ENCODE results near the gene PACS1. TPM values are rescaled to one million over a fixed set of nuclear protein-coding genes. Genes with fewer than 3 reads are reported as not detected.

Gene PACS1
- total RNA-seq, 5 donors from 2014 or later (not counting 1 experiment from before 2014, with no cell fraction given): 222 to 268 (median 236) TPM

DNA sequence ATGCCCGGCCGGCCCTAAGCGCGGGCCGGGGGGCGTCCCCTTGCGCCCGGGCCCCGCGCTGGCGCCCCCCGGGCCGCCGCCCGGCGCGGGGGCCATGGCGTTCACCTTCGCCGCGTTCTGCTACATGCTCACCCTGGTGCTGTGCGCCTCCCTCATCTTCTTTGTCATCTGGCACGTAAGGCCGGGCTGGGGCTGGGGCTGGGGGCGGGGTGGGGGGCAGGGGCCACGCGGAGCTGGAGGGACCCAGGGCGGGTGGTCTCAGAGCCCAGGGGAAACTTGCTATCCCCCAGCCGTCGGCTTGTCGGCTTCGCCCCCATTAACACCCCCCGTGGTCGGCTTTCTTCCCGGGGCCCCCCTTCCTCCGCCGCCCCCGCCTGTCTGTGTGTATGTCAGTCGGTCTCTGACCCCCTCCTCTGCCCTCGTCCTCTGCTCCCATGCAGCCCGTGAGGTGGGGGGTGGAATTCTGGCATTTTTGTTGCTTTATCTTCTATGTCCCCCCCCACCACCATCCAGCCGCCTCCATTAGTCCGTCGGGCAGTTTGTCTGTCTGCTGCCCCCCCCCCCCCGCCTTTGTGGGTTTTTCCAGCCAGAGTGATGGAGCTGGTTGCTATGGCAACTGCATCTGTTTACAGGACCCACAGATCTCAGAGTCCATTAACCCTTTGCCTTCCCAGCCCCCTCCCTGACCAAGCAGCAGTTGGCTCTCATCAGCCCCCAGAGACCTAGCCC, 208.5 kb downstream of the PACS1 start:
- peaks cover 2 to 56% of the 10 kb centered on the region in 2 experiments for H3K4me1 ChIP-seq (ENCODE audit: control insufficient read depth in 1 of 2, extremely low read depth in 1 of 2, insufficient read depth in 2 of 2, low read length in 2 of 2)
- H3K27me3 Mint-ChIP-seq: no peaks in the 10 kb centered on the region
- ChIA-PET CTCF (no interaction called here), POLR2A (no interaction called here)
- DNase-seq (peak in 4 of 35 experiments; percentile 25 to 67 (median 28)), ATAC-seq (replicated peaks in 1 of 4) (peak in 2 of 4 experiments; percentile 1 to 3)
- H3K27ac Mint-ChIP-seq: no peak overlapping the region
- no peaks in the 10 kb centered on the region for H3K9me3 Mint-ChIP-seq
- H3K27ac ChIP-seq (ENCODE audit: low read length): no peak overlapping the region
- H3K36me3 Mint-ChIP-seq: peaks cover 18% of the 10 kb centered on the region
- peak overlapping the region in 1 of 3 donors; percentile 73 for H3K4me3 Mint-ChIP-seq
- WGBS (ENCODE audit: insufficient coverage): 0% methylated on average over 14 of the region's 45 CpGs
- peaks cover 0 to 12% of the 10 kb centered on the region in 2 experiments for H3K27me3 ChIP-seq (replicated peaks in 1 of 2; ENCODE audit: control insufficient read depth in 2 of 2, extremely low read depth in 1 of 2, insufficient read depth in 2 of 2, low read length in 1 of 2)
- no peaks in the 10 kb centered on the region for H3K9me3 ChIP-seq
- H3K36me3 ChIP-seq (ENCODE audit: control insufficient read depth in 2 of 2, extremely low read depth in 1 of 2, insufficient read depth in 1 of 2, low read length in 1 of 2): peaks cover 12 to 21% of the 10 kb centered on the region in 2 donors
- H3K4me1 Mint-ChIP-seq: peaks cover 38 to 46% (median 45%) of the 10 kb centered on the region in 3 donors
- H3K4me3 ChIP-seq (ENCODE audit: control insufficient read depth in 1 of 2, extremely low read depth in 1 of 2, low read length in 1 of 2): no peak overlapping the region

GRCh38 chr11:66279092-66279734, 209.1 kb downstream of the PACS1 start:
- Histone ChIP-seq H3K27ac (ENCODE audit: low read length) (no peak overlapping the region), H3K4me3 (ENCODE audit: control insufficient read depth in 1 of 2, extremely low read depth in 1 of 2, low read length in 1 of 2) (no peak overlapping the region), H3K9me3 (no peaks in the 10 kb centered on the region), H3K36me3 (ENCODE audit: control insufficient read depth in 2 of 2, extremely low read depth in 1 of 2, insufficient read depth in 1 of 2, low read length in 1 of 2) (peaks cover 14 to 17% of the 10 kb centered on the region in 2 donors), H3K4me1 (ENCODE audit: control insufficient read depth in 1 of 2, extremely low read depth in 1 of 2, insufficient read depth in 2 of 2, low read length in 2 of 2) (peaks cover 2 to 52% of the 10 kb centered on the region in 2 experiments), H3K27me3 (replicated peaks in 1 of 2; ENCODE audit: control insufficient read depth in 2 of 2, extremely low read depth in 1 of 2, insufficient read depth in 2 of 2, low read length in 1 of 2) (peaks cover 0 to 12% of the 10 kb centered on the region in 2 experiments)
- Mint-ChIP-seq H3K4me1 (peaks cover 37 to 45% (median 43%) of the 10 kb centered on the region in 3 donors), H3K9me3 (no peaks in the 10 kb centered on the region), H3K36me3 (peaks cover 13% of the 10 kb centered on the region), H3K27me3 (no peaks in the 10 kb centered on the region), H3K4me3 (peak overlapping the region; percentile 4 to 73 (median 39)), H3K27ac (peak overlapping the region in 1 of 2 donors; percentile 73)
- ChIA-PET POLR2A (no interaction called here), CTCF (no interaction called here)
- no peak for DNase-seq
- 84% methylated on average over 15 of the region's 15 CpGs for WGBS (ENCODE audit: insufficient coverage)
- ATAC-seq (replicated peaks in 1 of 4): no peak

DNA sequence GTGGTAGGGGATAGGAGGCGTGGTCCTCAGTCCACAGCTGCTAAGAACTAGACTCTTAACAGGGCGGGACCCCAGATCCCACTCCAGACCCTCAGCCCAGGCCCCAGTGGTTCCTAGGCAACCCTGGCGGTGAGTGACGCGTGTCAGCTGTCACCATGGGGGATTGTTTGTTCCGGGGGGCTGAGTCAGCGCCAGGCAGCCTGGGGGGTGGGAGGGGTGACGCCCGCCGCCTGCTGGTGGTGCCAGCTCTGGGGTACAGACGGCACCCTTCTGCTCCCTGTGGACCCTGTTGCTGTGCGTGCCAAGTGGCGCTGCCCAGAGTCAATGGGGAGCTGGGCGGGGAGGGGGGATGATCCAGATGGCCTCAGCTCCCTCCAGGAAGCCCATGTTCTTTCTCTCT, 210.4 kb downstream of the PACS1 start:
- 94% methylated on average over 11 of the region's 14 CpGs for WGBS (ENCODE audit: insufficient coverage)
- H3K27me3 Mint-ChIP-seq: no peaks in the 10 kb centered on the region
- H3K4me3 Mint-ChIP-seq: no peak overlapping the region
- ChIA-PET POLR2A (interaction anchor here in 1 of 2 donors (0.5 kb wide), 1 partner anchor 21 kb away, joined by 4 read pairs; no protein-coding TSS in a partner anchor), CTCF (interaction anchor here in 1 of 2 donors (0.7 to 1.5 kb wide), 2 partner anchors 13 to 18 kb away, joined by 3 to 5 read pairs; no protein-coding TSS in a partner anchor)
- peaks cover 9 to 13% of the 10 kb centered on the region in 2 donors for H3K36me3 ChIP-seq (ENCODE audit: control insufficient read depth in 2 of 2, extremely low read depth in 1 of 2, insufficient read depth in 1 of 2, low read length in 1 of 2)
- ATAC-seq (replicated peaks in 1 of 4) (no peak), DNase-seq (no peak)
- peaks cover 0 to 12% of the 10 kb centered on the region in 2 experiments for H3K27me3 ChIP-seq (replicated peaks in 1 of 2; ENCODE audit: control insufficient read depth in 2 of 2, extremely low read depth in 1 of 2, insufficient read depth in 2 of 2, low read length in 1 of 2)
- H3K36me3 Mint-ChIP-seq: peaks cover 8% of the 10 kb centered on the region
- H3K27ac Mint-ChIP-seq: no peak overlapping the region
- H3K9me3 ChIP-seq: no peaks in the 10 kb centered on the region
- H3K4me1 Mint-ChIP-seq: peaks cover 37 to 49% (median 42%) of the 10 kb centered on the region in 3 donors
- no peak overlapping the region for H3K27ac ChIP-seq (ENCODE audit: low read length)
- H3K9me3 Mint-ChIP-seq: no peaks in the 10 kb centered on the region
- H3K4me1 ChIP-seq (ENCODE audit: control insufficient read depth in 1 of 2, extremely low read depth in 1 of 2, insufficient read depth in 2 of 2, low read length in 2 of 2): peaks cover 2 to 47% of the 10 kb centered on the region in 2 experiments
- H3K4me3 ChIP-seq (ENCODE audit: control insufficient read depth in 1 of 2, extremely low read depth in 1 of 2, low read length in 1 of 2): no peak overlapping the region

DNA sequence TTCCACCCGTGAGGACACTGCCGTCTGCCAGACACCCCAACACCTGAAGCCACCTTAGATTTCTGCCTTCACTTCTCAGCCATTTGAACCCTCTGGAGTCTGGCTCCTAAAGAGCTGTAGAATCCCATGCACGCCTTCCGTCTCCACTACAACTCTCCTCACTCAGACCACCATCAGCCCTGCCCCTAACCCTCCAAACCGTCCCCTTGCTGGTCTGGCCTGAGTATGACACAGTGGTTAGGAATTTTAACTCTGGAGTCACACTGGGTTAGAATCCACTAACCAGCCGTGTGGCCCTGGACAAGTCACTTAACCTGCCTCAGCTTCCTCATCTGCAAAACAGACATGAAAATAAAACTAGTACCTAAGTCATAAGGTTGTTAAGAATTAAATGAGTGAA, 210.9 kb downstream of the PACS1 start:
- CTCF ChIA-PET: interaction anchor here in 1 of 2 donors (1.5 kb wide), 1 partner anchor 13 kb away, joined by 3 read pairs; no protein-coding TSS in a partner anchor
- no peak for DNase-seq

GRCh38 chr11:66281776-66282467, 211.8 kb downstream of the PACS1 start:
- 73% methylated on average over 6 of the region's 20 CpGs for whole genome bisulfite sequencing (ENCODE audit: insufficient coverage)

More for the DNA sequence above, 210.9 kb downstream of the PACS1 start:
- Histone ChIP-seq H3K9me3 (no peaks in the 10 kb centered on the region), H3K4me3 (ENCODE audit: control insufficient read depth in 1 of 2, extremely low read depth in 1 of 2, low read length in 1 of 2) (no peak overlapping the region), H3K4me1 (ENCODE audit: control insufficient read depth in 1 of 2, extremely low read depth in 1 of 2, insufficient read depth in 2 of 2, low read length in 2 of 2) (peaks cover 2 to 47% of the 10 kb centered on the region in 2 experiments), H3K36me3 (ENCODE audit: control insufficient read depth in 2 of 2, extremely low read depth in 1 of 2, insufficient read depth in 1 of 2, low read length in 1 of 2) (peaks cover 4 to 13% of the 10 kb centered on the region in 2 donors), H3K27me3 (replicated peaks in 1 of 2; ENCODE audit: control insufficient read depth in 2 of 2, extremely low read depth in 1 of 2, insufficient read depth in 2 of 2, low read length in 1 of 2) (peaks cover 0 to 12% of the 10 kb centered on the region in 2 experiments), H3K27ac (ENCODE audit: low read length) (no peak overlapping the region)
- Mint-ChIP-seq H3K36me3 (peaks cover 3% of the 10 kb centered on the region), H3K4me1 (peaks cover 37 to 50% (median 42%) of the 10 kb centered on the region in 3 donors), H3K4me3 (no peak overlapping the region), H3K27me3 (no peaks in the 10 kb centered on the region), H3K27ac (no peak overlapping the region), H3K9me3 (no peaks in the 10 kb centered on the region)
- no peak for ATAC-seq (replicated peaks in 1 of 4)
- POLR2A ChIA-PET: interaction anchor here in 1 of 2 donors (0.5 kb wide), 1 partner anchor 20 kb away, joined by 4 read pairs; no protein-coding TSS in a partner anchor
- WGBS (ENCODE audit: insufficient coverage): 98% methylated on average over 5 of the region's 6 CpGs

More at GRCh38 chr11:66281776-66282467, 211.8 kb downstream of the PACS1 start:
- Mint-ChIP-seq H3K36me3 (peaks cover 1% of the 10 kb centered on the region), H3K27me3 (no peaks in the 10 kb centered on the region), H3K4me3 (peak overlapping the region in 1 of 3 donors; percentile 54), H3K27ac (peak overlapping the region in 1 of 2 donors; percentile 66), H3K4me1 (peaks cover 37 to 48% (median 47%) of the 10 kb centered on the region in 3 donors), H3K9me3 (no peaks in the 10 kb centered on the region)
- peak overlapping the region; percentile 41 for H3K27ac ChIP-seq (ENCODE audit: low read length)
- H3K4me1 ChIP-seq (ENCODE audit: control insufficient read depth in 1 of 2, extremely low read depth in 1 of 2, insufficient read depth in 2 of 2, low read length in 2 of 2): peaks cover 2 to 47% of the 10 kb centered on the region in 2 experiments
- H3K27me3 ChIP-seq (replicated peaks in 1 of 2; ENCODE audit: control insufficient read depth in 2 of 2, extremely low read depth in 1 of 2, insufficient read depth in 2 of 2, low read length in 1 of 2): peaks cover 0 to 12% of the 10 kb centered on the region in 2 experiments
- H3K9me3 ChIP-seq: no peaks in the 10 kb centered on the region
- ChIA-PET CTCF (interaction anchor here in 1 of 2 donors (1.5 kb wide), 1 partner anchor 14 kb away, joined by 3 read pairs; no protein-coding TSS in a partner anchor), POLR2A (interaction anchor here (0.5 to 1.5 kb wide), 4 partner anchors 9 to 455 kb away, joined by 3 to 10 read pairs (median 6); no protein-coding TSS in a partner anchor)
- no peak for DNase-seq
- no peak for ATAC-seq (replicated peaks in 1 of 4)
- no peak overlapping the region for H3K4me3 ChIP-seq (ENCODE audit: control insufficient read depth in 1 of 2, extremely low read depth in 1 of 2, low read length in 1 of 2)
- H3K36me3 ChIP-seq (ENCODE audit: control insufficient read depth in 2 of 2, extremely low read depth in 1 of 2, insufficient read depth in 1 of 2, low read length in 1 of 2): peaks cover 4 to 9% of the 10 kb centered on the region in 2 donors

Data from T-cell (primary cell).